Measurements from ENCODE around the gene CA7.

Gene CA7

DNA sequence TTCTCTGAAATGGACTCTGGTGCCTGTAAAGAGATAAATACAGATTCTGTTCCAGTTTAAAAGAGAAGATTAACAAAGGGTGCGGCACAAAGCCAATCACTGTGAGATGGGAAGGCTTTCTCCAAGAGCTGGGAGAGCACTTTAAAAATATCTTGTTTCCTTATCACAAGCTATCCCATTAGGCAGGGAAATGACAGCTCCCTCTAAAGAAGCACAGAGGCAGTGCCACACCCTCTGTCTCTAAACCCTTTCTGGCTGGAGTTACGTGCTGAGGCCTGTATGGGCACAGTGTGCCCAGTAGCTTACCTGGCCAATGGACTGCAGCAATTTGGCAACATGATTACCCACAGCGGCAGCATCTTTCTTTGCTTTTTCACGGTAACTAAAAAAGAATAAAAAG, 33.8 kb upstream of the CA7 start:
- peaks cover 61 to 91% of the 10 kb centered on the region in 2 experiments for H3K36me3 ChIP-seq (ENCODE audit: control insufficient read depth in 2 of 2, insufficient read depth in 1 of 2, low read length in 2 of 2)
- CTCF ChIA-PET = no interaction called here
- H3K9me3 ChIP-seq (ENCODE audit: control insufficient read depth, insufficient read depth, low read depth, low read length) = no peaks in the 10 kb centered on the region
- no peaks in the 10 kb centered on the region for H3K4me1 ChIP-seq (ENCODE audit: control insufficient read depth, insufficient read depth, low read length)
- TF ChIP-seq GLI4 (tag by site-specific recombination; IDR thresholded peaks at IDR 0.05) (no peak), ZBTB20 (tag by site-specific recombination; IDR thresholded peaks at IDR 0.05) (no peak), ZNF555 (tag by site-specific recombination; conservative IDR thresholded peaks at IDR 0.05) (no peak), ZNF24 (tag by site-specific recombination; IDR thresholded peaks at IDR 0.05) (no peak), ZBTB7A (tag by site-specific recombination; IDR thresholded peaks at IDR 0.05; ENCODE audit: low read depth) (no peak), TCF7L2 (IDR thresholded peaks at IDR 0.05; ENCODE audit: borderline replicate concordance, low read depth, low read length) (no peak), ZNF610 (tag by site-specific recombination; IDR thresholded peaks at IDR 0.05; ENCODE audit: borderline replicate concordance) (no peak), SP2 (tag by site-specific recombination; IDR thresholded peaks at IDR 0.05) (no peak), ZNF223 (tag by site-specific recombination; IDR thresholded peaks at IDR 0.05) (no peak), ZNF341 (tag by site-specific recombination; IDR thresholded peaks at IDR 0.05; ENCODE audit: low read depth) (no peak), GFI1B (tag by site-specific recombination; IDR thresholded peaks at IDR 0.05) (no peak), ZNF132 (tag by site-specific recombination; IDR thresholded peaks at IDR 0.05; ENCODE audit: borderline replicate concordance) (no peak), ZNF433 (tag by site-specific recombination; IDR thresholded peaks at IDR 0.05; ENCODE audit: low read depth) (no peak)
- TF ChIP-seq, protein P1, sequence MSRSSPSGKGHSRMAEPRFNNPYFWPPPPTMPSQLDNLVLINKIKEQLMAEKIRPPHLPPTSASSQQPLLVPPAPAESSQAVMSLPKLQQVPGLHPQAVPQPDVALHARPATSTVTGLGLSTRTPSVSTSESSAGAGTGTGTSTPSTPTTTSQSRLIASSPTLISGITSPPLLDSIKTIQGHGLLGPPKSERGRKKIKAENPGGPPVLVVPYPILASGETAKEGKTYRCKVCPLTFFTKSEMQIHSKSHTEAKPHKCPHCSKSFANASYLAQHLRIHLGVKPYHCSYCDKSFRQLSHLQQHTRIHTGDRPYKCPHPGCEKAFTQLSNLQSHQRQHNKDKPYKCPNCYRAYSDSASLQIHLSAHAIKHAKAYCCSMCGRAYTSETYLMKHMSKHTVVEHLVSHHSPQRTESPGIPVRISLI (tag by site-specific recombination; IDR thresholded peaks at IDR 0.05) = no peak
- POLR2A ChIA-PET = no interaction called here
- no peak overlapping the region for H3K4me3 ChIP-seq (ENCODE audit: low read depth, low read length)
- no peak overlapping the region for H3K27ac ChIP-seq (ENCODE audit: extremely low read depth, low read depth, low read length)

DNA sequence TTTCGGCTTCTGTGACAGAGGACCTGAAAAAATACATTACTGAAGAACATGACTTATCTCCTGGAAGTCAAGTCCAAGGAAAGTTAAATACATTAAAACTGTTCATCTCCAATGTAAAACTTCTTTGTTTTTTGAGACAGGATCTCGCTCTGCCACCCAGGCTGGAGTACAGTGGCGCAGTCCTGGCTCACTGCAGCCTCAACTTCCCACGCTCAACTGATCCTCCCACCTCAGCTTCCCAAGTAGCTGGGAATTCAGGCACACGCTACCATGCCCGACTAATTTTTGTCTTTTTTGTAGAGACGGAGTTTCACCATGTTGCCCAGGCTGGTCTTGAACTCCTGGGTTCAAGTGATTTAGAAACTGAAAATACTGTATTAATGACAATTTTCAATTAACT, 33.2 kb upstream of the CA7 start:
- no peak overlapping the region for H3K4me3 ChIP-seq (ENCODE audit: low read depth, low read length)
- TF ChIP-seq ZNF561 (tag by site-specific recombination; IDR thresholded peaks at IDR 0.05; ENCODE audit: borderline replicate concordance) = no peak
- TF ChIP-seq, protein P2, sequence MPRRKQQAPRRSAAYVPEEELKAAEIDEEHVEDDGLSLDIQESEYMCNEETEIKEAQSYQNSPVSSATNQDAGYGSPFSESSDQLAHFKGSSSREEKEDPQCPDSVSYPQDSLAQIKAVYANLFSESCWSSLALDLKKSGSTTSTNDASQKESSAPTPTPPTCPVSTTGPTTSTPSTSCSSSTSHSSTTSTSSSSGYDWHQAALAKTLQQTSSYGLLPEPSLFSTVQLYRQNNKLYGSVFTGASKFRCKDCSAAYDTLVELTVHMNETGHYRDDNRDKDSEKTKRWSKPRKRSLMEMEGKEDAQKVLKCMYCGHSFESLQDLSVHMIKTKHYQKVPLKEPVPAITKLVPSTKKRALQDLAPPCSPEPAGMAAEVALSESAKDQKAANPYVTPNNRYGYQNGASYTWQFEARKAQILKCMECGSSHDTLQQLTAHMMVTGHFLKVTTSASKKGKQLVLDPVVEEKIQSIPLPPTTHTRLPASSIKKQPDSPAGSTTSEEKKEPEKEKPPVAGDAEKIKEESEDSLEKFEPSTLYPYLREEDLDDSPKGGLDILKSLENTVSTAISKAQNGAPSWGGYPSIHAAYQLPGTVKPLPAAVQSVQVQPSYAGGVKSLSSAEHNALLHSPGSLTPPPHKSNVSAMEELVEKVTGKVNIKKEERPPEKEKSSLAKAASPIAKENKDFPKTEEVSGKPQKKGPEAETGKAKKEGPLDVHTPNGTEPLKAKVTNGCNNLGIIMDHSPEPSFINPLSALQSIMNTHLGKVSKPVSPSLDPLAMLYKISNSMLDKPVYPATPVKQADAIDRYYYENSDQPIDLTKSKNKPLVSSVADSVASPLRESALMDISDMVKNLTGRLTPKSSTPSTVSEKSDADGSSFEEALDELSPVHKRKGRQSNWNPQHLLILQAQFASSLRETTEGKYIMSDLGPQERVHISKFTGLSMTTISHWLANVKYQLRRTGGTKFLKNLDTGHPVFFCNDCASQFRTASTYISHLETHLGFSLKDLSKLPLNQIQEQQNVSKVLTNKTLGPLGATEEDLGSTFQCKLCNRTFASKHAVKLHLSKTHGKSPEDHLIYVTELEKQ (tag by site-specific recombination; IDR thresholded peaks at IDR 0.05; ENCODE audit: borderline replicate concordance) = no peak
- TF ChIP-seq ZNF776 (tag by site-specific recombination; IDR thresholded peaks at IDR 0.05; ENCODE audit: borderline replicate concordance) = no peak
- TF ChIP-seq ZNF350 (tag by site-specific recombination; IDR thresholded peaks at IDR 0.05) = no peak
- no peak for TF ChIP-seq ZSCAN30 (tag by site-specific recombination; IDR thresholded peaks at IDR 0.05)
- TF ChIP-seq, protein P3, sequence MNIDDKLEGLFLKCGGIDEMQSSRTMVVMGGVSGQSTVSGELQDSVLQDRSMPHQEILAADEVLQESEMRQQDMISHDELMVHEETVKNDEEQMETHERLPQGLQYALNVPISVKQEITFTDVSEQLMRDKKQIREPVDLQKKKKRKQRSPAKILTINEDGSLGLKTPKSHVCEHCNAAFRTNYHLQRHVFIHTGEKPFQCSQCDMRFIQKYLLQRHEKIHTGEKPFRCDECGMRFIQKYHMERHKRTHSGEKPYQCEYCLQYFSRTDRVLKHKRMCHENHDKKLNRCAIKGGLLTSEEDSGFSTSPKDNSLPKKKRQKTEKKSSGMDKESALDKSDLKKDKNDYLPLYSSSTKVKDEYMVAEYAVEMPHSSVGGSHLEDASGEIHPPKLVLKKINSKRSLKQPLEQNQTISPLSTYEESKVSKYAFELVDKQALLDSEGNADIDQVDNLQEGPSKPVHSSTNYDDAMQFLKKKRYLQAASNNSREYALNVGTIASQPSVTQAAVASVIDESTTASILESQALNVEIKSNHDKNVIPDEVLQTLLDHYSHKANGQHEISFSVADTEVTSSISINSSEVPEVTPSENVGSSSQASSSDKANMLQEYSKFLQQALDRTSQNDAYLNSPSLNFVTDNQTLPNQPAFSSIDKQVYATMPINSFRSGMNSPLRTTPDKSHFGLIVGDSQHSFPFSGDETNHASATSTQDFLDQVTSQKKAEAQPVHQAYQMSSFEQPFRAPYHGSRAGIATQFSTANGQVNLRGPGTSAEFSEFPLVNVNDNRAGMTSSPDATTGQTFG (tag by site-specific recombination; IDR thresholded peaks at IDR 0.05; ENCODE audit: borderline replicate concordance) = no peak
- TF ChIP-seq ZNF341 (tag by site-specific recombination; IDR thresholded peaks at IDR 0.05; ENCODE audit: low read depth) = no peak
- TF ChIP-seq, protein P4, sequence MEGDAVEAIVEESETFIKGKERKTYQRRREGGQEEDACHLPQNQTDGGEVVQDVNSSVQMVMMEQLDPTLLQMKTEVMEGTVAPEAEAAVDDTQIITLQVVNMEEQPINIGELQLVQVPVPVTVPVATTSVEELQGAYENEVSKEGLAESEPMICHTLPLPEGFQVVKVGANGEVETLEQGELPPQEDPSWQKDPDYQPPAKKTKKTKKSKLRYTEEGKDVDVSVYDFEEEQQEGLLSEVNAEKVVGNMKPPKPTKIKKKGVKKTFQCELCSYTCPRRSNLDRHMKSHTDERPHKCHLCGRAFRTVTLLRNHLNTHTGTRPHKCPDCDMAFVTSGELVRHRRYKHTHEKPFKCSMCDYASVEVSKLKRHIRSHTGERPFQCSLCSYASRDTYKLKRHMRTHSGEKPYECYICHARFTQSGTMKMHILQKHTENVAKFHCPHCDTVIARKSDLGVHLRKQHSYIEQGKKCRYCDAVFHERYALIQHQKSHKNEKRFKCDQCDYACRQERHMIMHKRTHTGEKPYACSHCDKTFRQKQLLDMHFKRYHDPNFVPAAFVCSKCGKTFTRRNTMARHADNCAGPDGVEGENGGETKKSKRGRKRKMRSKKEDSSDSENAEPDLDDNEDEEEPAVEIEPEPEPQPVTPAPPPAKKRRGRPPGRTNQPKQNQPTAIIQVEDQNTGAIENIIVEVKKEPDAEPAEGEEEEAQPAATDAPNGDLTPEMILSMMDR (tag by site-specific recombination; IDR thresholded peaks at IDR 0.05) = no peak
- TF ChIP-seq ZNF677 (tag by site-specific recombination; IDR thresholded peaks at IDR 0.05) = no peak
- no peak for TF ChIP-seq ZNF10 (tag by site-specific recombination; IDR thresholded peaks at IDR 0.05)
- TF ChIP-seq ZNF146 (tag by site-specific recombination; IDR thresholded peaks at IDR 0.05) = no peak
- H3K27ac ChIP-seq (ENCODE audit: extremely low read depth, low read depth, low read length) = no peak overlapping the region
- POLR2A ChIA-PET = no interaction called here
- H3K9me3 ChIP-seq (ENCODE audit: control insufficient read depth, insufficient read depth, low read depth, low read length) = no peaks in the 10 kb centered on the region
- H3K36me3 ChIP-seq (ENCODE audit: control insufficient read depth in 2 of 2, insufficient read depth in 1 of 2, low read length in 2 of 2) = peaks cover 62 to 92% of the 10 kb centered on the region in 2 experiments
- no peaks in the 10 kb centered on the region for H3K4me1 ChIP-seq (ENCODE audit: control insufficient read depth, insufficient read depth, low read length)
- CTCF ChIA-PET = no interaction called here

All from HEK293 (cell line).